OCI-LY1 (cell line): ENCODE measurements around the gene IFNA6.
"Not testable (repeated sequence)": the region's sequence is repeated elsewhere in the genome, so short reads cannot be mapped to it uniquely, and the experiment has no call there.

Experiments
- CTCF ChIP-seq: fragments of 200-600 bp; sonication (generic), shearing (Covaris generic); IDR thresholded peaks from 2 replicates; pipeline ENCODE4 v1.5.1; 2017; ENCODE audit warnings: mild to moderate bottlenecking, antibody characterized with exemption, low read length, moderate library complexity, mixed read lengths
- EZH2 ChIP-seq: fragments of 200-600 bp; sonication (generic), shearing (Covaris generic); IDR thresholded peaks from 2 replicates; pipeline ENCODE4 v1.8.0; 2017; ENCODE audit warnings: borderline replicate concordance, mixed run types, mild to moderate bottlenecking, antibody characterized with exemption, low read length, moderate library complexity, mixed read lengths

DNA sequence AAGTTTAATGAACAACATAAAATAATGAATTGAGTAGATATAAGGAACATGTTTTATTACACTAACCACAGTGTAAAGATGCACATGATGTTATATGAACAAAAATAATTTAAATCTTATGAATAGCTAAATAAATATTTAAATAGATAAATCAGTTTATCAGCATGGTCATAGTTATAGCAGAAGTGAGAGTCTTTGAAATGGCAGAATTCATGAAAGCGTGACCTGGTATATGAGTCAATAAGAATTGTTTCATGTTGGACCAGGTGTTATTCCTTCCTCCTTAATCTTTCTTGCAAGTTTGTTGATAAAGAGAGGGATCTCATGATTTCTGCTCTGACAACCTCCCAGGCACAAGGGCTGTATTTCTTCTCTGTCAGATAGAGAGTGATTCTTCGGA is 16.5 kb upstream of the IFNA6 start:
- not testable (repeated sequence) for TF ChIP-seq CTCF, EZH2
